CD4-positive, alpha-beta T cell (primary cell): ENCODE data around the gene TPGS1. TPM values are rescaled to one million over a fixed set of nuclear protein-coding genes. Genes with fewer than 3 reads are reported as not detected.

Experiments
- ATAC-seq: fragments of 200-7000 bp; cut with Tn5 transposase; one replicate; pipeline ENCODE4 v1.10.0; 2022; ENCODE audit warnings: mild to moderate bottlenecking; ENCODE audit not compliant: poor library complexity
- CTCF ChIA-PET: fragments of 350-600 bp; sonication (Branson Sonifier 250); formaldehyde crosslinking; loops from one replicate; lab custom pipeline; 2021; ENCODE audit warnings: antibody characterized with exemption, inconsistent platforms; lab: Charles Lee
- POLR2A ChIA-PET: fragments of 350-600 bp; sonication (Branson Sonifier 250); formaldehyde crosslinking; loops from one replicate; lab custom pipeline; 2021; ENCODE audit warnings: antibody characterized with exemption, inconsistent platforms; lab: Charles Lee
- DNase-seq, 14 experiments: peaks; one replicate each; pipeline ENCODE4 v3.0.0-alpha.2; 2013 to 2020; ENCODE audit warnings: mixed read lengths in 2 of 14
- H3K27ac ChIP-seq, 2 donors: one replicate each; pipeline versions ENCODE4 v1.5.1 to v1.7.0; 2013; ENCODE audit warnings: low read length in 2 of 2, low read depth in 1 of 2, mild to moderate bottlenecking in 1 of 2
- H3K27me3 ChIP-seq, 2 experiments: 1 replicate in 1 of 2; 2 replicates in 1 of 2; pipeline versions ENCODE4 v1.6.1 to v1.7.0; 2013; ENCODE audit warnings: low read length in 2 of 2, control low read depth in 1 of 2, mild to moderate bottlenecking in 1 of 2, moderate library complexity in 1 of 2; ENCODE audit not compliant: insufficient read depth in 2 of 2, control insufficient read depth in 1 of 2
- H3K36me3 ChIP-seq: one replicate; pipeline ENCODE4 v1.6.1; 2013; ENCODE audit warnings: low read length, control low read depth; ENCODE audit not compliant: insufficient read depth
- H3K4me1 ChIP-seq: one replicate; pipeline ENCODE4 v1.6.1; 2013; ENCODE audit warnings: low read length, control low read depth; ENCODE audit not compliant: insufficient read depth
- H3K4me3 ChIP-seq: one replicate; pipeline ENCODE4 v1.5.1; 2013; ENCODE audit warnings: mild to moderate bottlenecking, low read length, moderate library complexity
- H3K9me3 ChIP-seq, 2 experiments: 1 replicate in 1 of 2; 2 replicates in 1 of 2; pipeline versions ENCODE4 v1.6.1 to v1.7.0; 2013; ENCODE audit warnings: low read length in 2 of 2, mild to moderate bottlenecking in 2 of 2, control low read depth in 1 of 2, moderate library complexity in 1 of 2; ENCODE audit not compliant: control insufficient read depth in 1 of 2, insufficient read depth in 1 of 2
- H3K27ac Mint-ChIP-seq: one replicate; pipeline ENCODE4 v1.8.0; 2020; ENCODE audit warnings: mixed read lengths
- H3K27me3 Mint-ChIP-seq: one replicate; pipeline ENCODE4 v1.8.0; 2021; ENCODE audit warnings: mixed read lengths
- H3K36me3 Mint-ChIP-seq: one replicate; pipeline ENCODE4 v1.8.0; 2021; ENCODE audit warnings: low read depth, mixed read lengths
- H3K4me1 Mint-ChIP-seq: one replicate; pipeline ENCODE4 v1.8.0; 2021; ENCODE audit warnings: low read depth, mixed read lengths
- H3K4me3 Mint-ChIP-seq: one replicate; pipeline ENCODE4 v1.8.0; 2020; ENCODE audit warnings: mild to moderate bottlenecking, mixed read lengths
- H3K9me3 Mint-ChIP-seq: one replicate; pipeline ENCODE4 v1.8.0; 2020; ENCODE audit warnings: mixed read lengths
- CTCF ChIP-seq: fragments of 200-600 bp; IDR thresholded peaks from one replicate; pipeline ENCODE4 v1.8.0; 2022; ENCODE audit warnings: antibody characterized with exemption, mild to moderate bottlenecking
- intact Hi-C, 2 experiments: fragments of 100-400 bp; cut with DNase I in 1 of 2; cut with micrococcal nuclease in 1 of 2; formaldehyde crosslinking; loops; one replicate each; pipeline versions ENCODE4 v1.15.1 to v1.9.0; 2023 to 2025; cut with DNase I, micrococcal nuclease
- total RNA-seq, 174 experiments: library from RNA in 2 of 174; stranded (reverse) in 2 of 174; gene quantifications; one replicate each; pipeline ENCODE4 v1.2.3 and lab custom pipeline; 2021 to 2026

TPGS1 gene
- total RNA-seq, 2 experiments from 2014 or later = 17.2 to 18.2 TPM

GRCh38 chr19:495402-496111 lies 11.7 kb upstream of the TPGS1 start:
- ATAC-seq (peak; percentile 73), DNase-seq (peak in 11 of 14 experiments; percentile 20 to 69 (median 47))
- POLR2A ChIA-PET = interaction anchor here (0.8 to 1.3 kb wide), 2 partner anchors 11 to 15 kb away, joined by 3 to 4 read pairs; no protein-coding TSS in a partner anchor
- Histone ChIP-seq H3K4me1 (peaks cover 23% of the 10 kb centered on the region), H3K27ac (no peak overlapping the region), H3K4me3 (no peak overlapping the region), H3K9me3 (peaks cover 0 to 20% of the 10 kb centered on the region in 2 experiments), H3K27me3 (peaks cover 19 to 27% of the 10 kb centered on the region in 2 experiments), H3K36me3 (no peaks in the 10 kb centered on the region)
- intact Hi-C loops = no loop called here
- no peaks in the 10 kb centered on the region for H3K9me3 Mint-ChIP-seq
- no peaks in the 10 kb centered on the region for H3K4me1 Mint-ChIP-seq
- peaks cover 18% of the 10 kb centered on the region for H3K27me3 Mint-ChIP-seq
- peak; percentile 50 for TF ChIP-seq CTCF
- CTCF ChIA-PET = interaction anchor here (1.2 to 1.7 kb wide), 3 partner anchors 9 to 15 kb away, joined by 7 to 15 read pairs (median 14); partner anchors contain the start of gene TPGS1
- H3K4me3 Mint-ChIP-seq = no peak overlapping the region
- H3K27ac Mint-ChIP-seq = no peak overlapping the region
- H3K36me3 Mint-ChIP-seq = no peaks in the 10 kb centered on the region

- POLR2A ChIA-PET = interaction anchor here (1.3 kb wide), 1 partner anchor 11 kb away, joined by 4 read pairs; no protein-coding TSS in a partner anchor
- peaks cover 23% of the 10 kb centered on the region for H3K4me1 ChIP-seq
- peaks cover 18% of the 10 kb centered on the region for H3K27me3 Mint-ChIP-seq
- no peaks in the 10 kb centered on the region for H3K36me3 Mint-ChIP-seq
- DNase-seq (no peak), ATAC-seq (no peak)
- H3K27ac Mint-ChIP-seq = no peak within 1 kb of the TSS
- TF ChIP-seq CTCF = no peak
- H3K4me1 Mint-ChIP-seq = no peaks in the 10 kb centered on the region
- intact Hi-C loops = no loop called here
- H3K9me3 Mint-ChIP-seq = no peaks in the 10 kb centered on the region
- CTCF ChIA-PET = interaction anchor here (1.2 to 1.7 kb wide), 3 partner anchors 8 to 15 kb away, joined by 7 to 15 read pairs (median 14); partner anchors contain the start of gene TPGS1
- H3K27me3 ChIP-seq = peaks cover 19 to 27% of the 10 kb centered on the region in 2 experiments
- H3K36me3 ChIP-seq = no peaks in the 10 kb centered on the region
- no peak within 1 kb of the TSS for H3K4me3 Mint-ChIP-seq
- no peak within 1 kb of the TSS for H3K27ac ChIP-seq
- peaks cover 0 to 19% of the 10 kb centered on the region in 2 experiments for H3K9me3 ChIP-seq
- H3K4me3 ChIP-seq = no peak within 1 kb of the TSS
These were observed 11.1 kb upstream of the TPGS1 start, which contains the start of gene MADCAM1 for GRCh38 chr19:496112-496665. Gene MADCAM1 (plus strand): TSS chr19:496486. CDS start chr19:496500, 14 bp downstream.

- no peaks in the 10 kb centered on the region for H3K36me3 ChIP-seq
- ChIA-PET POLR2A (interaction anchor here (1.3 kb wide), 1 partner anchor 10 kb away, joined by 3 read pairs; no protein-coding TSS in a partner anchor), CTCF (interaction anchor here (2.2 kb wide), 1 partner anchor 10 kb away, joined by 10 read pairs; no protein-coding TSS in a partner anchor)
- no peaks in the 10 kb centered on the region for H3K4me1 Mint-ChIP-seq
- H3K9me3 Mint-ChIP-seq = no peaks in the 10 kb centered on the region
- H3K36me3 Mint-ChIP-seq = no peaks in the 10 kb centered on the region
- H3K9me3 ChIP-seq = peaks cover 0 to 16% of the 10 kb centered on the region in 2 experiments
- H3K4me1 ChIP-seq = peaks cover 23% of the 10 kb centered on the region
- no peak for DNase-seq
- TF ChIP-seq CTCF = no peak
- no peak overlapping the region for H3K4me3 Mint-ChIP-seq
- no peak overlapping the region for H3K27ac Mint-ChIP-seq
- no peak overlapping the region for H3K4me3 ChIP-seq
- H3K27me3 ChIP-seq = peaks cover 19 to 27% of the 10 kb centered on the region in 2 experiments
- intact Hi-C loops = no loop called here
- ATAC-seq = no peak
- no peak overlapping the region for H3K27ac ChIP-seq
- H3K27me3 Mint-ChIP-seq = peaks cover 18% of the 10 kb centered on the region
These were observed 10.3 kb upstream of the TPGS1 start for GRCh38 chr19:496986-497385.
